Central memory CD8-positive, alpha-beta T cell (primary cell): Measurements from ENCODE around the gene ATG2A.

Source experiments
- ATAC-seq: fragments of 150-1000 bp; cut with Tn5 transposase; replicated peaks from 2 replicates; pipeline ENCODE4 v1.10.0; 2022; ENCODE audit warnings: mild to moderate bottlenecking, moderate FRiP score, moderate number of reproducible peaks; ENCODE audit not compliant: poor library complexity, severe bottlenecking; ENCODE audit errors: extremely low read depth
- DNase-seq, 2 donors: peaks; one replicate each; pipeline ENCODE4 v3.0.0; 2021; ENCODE audit warnings: low spot score in 2 of 2
- H3K27ac Mint-ChIP-seq: one replicate; pipeline ENCODE4 v1.8.0; 2022; ENCODE audit warnings: low read depth, mild to moderate bottlenecking, moderate library complexity, mixed read lengths
- H3K27me3 Mint-ChIP-seq: one replicate; pipeline ENCODE4 v1.8.0; 2022; ENCODE audit warnings: mixed read lengths
- H3K36me3 Mint-ChIP-seq: one replicate; pipeline ENCODE4 v1.8.0; 2022; ENCODE audit warnings: mild to moderate bottlenecking, moderate library complexity, mixed read lengths; ENCODE audit not compliant: insufficient read depth
- H3K4me1 Mint-ChIP-seq: one replicate; pipeline ENCODE4 v1.8.0; 2022; ENCODE audit warnings: mixed read lengths
- H3K4me3 Mint-ChIP-seq: one replicate; pipeline ENCODE4 v1.8.0; 2022; ENCODE audit warnings: mild to moderate bottlenecking, moderate library complexity, mixed read lengths
- H3K9me3 Mint-ChIP-seq: one replicate; pipeline ENCODE4 v1.8.0; 2022; ENCODE audit warnings: mixed read lengths

The ATG2A gene

DNA sequence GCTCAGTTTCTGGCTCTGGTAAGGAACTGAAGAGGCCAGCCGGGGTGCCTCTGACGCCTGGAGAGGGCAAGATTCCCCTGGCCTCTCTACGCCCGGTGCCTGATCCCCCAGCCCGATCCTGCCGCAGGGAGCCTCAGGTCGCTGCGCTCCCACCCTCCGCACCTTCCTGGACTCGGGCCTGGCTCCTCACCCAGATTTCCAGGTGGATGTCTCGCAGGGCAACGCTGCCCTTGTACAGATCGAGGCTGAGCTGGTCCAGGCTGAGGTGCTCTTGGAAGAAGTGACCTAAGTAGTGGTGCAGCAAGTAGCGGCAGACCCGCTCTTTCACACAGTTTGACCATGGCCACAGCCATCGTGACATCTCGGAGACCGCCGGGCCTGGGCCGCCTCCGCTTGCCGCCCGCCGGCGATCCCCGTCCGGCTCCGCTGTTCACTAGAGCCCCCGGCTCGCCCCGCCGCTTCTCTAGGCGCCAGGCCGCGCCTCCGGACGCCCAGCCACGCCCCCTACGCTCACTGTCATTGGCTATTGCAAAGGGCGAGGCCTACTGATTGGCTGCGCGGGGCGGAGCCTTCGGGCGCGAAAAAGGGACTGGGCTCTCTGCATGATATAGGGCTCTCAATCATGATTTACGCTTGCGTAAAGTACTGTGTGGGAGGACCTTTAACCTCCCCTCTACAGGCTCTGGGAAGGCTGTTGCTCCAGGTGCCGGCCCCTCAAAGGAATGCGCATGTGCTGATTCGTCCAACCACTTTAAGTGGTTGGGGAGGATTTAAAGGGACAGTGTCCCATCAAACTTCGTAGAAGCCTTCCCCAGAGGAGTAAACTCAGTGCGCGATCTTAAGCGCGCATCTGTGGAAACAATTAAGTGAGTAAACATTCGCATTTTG lies at the start of gene ATG2A:
TSS of gene ATG2A (minus strand) at position 435 of the 888 bp plus-strand sequence. CDS start at position 361, 74 bp downstream.
- Mint-ChIP-seq H3K4me1 (peaks cover 23% of the 10 kb centered on the region), H3K9me3 (no peaks in the 10 kb centered on the region), H3K4me3 (peak within 1 kb of the TSS; percentile 91), H3K36me3 (peaks cover 28% of the 10 kb centered on the region), H3K27ac (peak within 1 kb of the TSS; percentile 93), H3K27me3 (no peaks in the 10 kb centered on the region)
- DNase-seq (peak; percentile 98 to 99), ATAC-seq (peak; percentile 94)

DNA sequence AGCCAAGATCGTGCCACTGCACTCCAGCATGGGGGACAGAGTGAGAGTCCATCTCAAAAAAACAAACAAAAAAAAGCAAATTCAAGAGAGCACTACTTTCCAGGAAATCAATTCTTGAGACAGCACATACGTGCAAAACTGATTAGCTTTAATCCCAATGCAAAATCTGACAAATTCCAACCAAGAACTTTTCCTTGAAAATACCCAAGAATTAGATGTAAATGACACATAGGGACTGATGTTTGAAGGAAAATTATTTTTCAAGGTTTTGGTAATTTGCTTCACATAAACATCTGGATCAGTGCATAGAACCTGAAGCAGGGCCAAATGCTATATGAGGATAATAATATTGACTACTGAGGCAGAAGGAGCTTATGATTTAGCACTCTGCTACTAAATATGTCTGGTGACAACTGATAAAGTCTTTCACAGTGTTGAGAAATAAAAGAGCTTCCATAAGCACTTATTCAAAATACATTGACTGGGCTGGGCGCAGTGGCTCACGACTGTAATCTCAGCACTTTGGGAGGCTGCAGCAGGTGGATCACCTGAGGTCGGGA lies 46.1 kb upstream of the ATG2A start:
- H3K27me3 Mint-ChIP-seq: peaks cover 12% of the 10 kb centered on the region

DNA sequence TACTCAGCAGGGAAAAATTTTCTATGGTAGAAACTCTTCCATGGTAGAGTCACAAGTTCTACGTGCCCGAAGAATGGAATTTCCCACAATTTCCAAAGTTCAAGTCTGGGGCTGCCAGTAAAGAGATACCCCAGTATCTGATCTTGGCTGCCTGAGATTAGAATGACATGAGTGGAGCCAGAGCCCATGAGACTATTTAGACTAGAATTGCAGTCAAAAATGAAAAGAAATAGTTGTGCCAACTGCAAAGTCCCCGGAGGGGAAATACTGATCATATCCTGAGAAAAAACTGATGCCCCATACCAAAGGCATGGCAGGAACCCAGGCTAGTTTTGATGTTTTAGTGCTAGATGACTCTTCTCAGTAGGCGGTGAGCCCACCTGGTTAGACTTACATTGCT lies 43.7 kb upstream of the ATG2A start:
- ATAC-seq: no peak
- no peak overlapping the region for H3K4me3 Mint-ChIP-seq
- no peaks in the 10 kb centered on the region for H3K4me1 Mint-ChIP-seq
- no peaks in the 10 kb centered on the region for H3K9me3 Mint-ChIP-seq
- no peak overlapping the region for H3K27ac Mint-ChIP-seq
- DNase-seq: no peak
- H3K27me3 Mint-ChIP-seq: peaks cover 21% of the 10 kb centered on the region
- no peaks in the 10 kb centered on the region for H3K36me3 Mint-ChIP-seq

More for the DNA sequence above, 46.1 kb upstream of the ATG2A start:
- DNase-seq: no peak
- Mint-ChIP-seq H3K36me3 (no peaks in the 10 kb centered on the region), H3K9me3 (no peaks in the 10 kb centered on the region), H3K4me3 (no peak overlapping the region), H3K4me1 (no peaks in the 10 kb centered on the region), H3K27ac (no peak overlapping the region)
- no peak for ATAC-seq

DNA sequence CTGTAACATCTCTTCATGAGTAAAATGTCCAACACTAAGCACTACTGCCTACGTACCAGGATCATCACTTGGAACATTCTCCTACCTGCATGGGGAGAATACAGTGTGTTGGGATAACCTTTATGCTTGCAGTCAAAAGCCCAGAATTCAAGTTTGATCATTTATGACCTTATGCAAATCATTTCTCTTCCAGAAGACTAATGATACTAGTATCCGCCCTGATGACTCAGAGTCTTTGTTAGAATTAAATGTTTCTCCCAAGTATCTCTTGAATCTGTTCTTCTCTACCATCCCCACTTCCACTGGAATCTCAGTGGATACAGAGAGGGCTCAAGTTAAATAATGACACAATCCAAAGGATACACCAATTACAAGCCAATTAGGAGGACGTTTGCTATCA lies 42.5 kb upstream of the ATG2A start:
- Mint-ChIP-seq H3K4me1 (no peaks in the 10 kb centered on the region), H3K27me3 (peaks cover 21% of the 10 kb centered on the region), H3K36me3 (no peaks in the 10 kb centered on the region), H3K4me3 (no peak overlapping the region), H3K9me3 (no peaks in the 10 kb centered on the region), H3K27ac (no peak overlapping the region)
- ATAC-seq (no peak), DNase-seq (no peak)

DNA sequence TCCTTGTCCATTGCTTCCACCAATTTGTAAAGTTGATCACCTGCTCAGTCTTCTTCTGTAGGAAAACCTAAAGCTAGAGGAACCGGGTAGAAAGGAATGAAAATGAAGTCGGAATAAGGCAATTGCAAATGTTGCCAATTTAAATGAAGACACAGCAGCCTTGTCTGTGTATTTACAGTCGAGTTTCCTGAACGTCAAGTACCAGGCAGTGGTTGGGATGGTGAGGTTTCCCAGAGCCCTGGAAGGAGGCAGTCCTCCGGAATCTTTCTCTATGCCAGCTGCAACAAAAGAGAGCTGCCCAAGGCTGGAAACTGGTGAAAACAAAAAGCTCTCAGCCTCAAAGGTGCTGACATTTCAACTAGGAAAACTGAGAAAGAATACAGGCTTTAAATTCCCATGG lies 37.2 kb upstream of the ATG2A start:
- ATAC-seq: no peak
- H3K4me3 Mint-ChIP-seq: no peak overlapping the region
- peaks cover 2% of the 10 kb centered on the region for H3K36me3 Mint-ChIP-seq
- H3K9me3 Mint-ChIP-seq: no peaks in the 10 kb centered on the region
- DNase-seq: no peak
- H3K4me1 Mint-ChIP-seq: no peaks in the 10 kb centered on the region
- peaks cover 33% of the 10 kb centered on the region for H3K27me3 Mint-ChIP-seq
- no peak overlapping the region for H3K27ac Mint-ChIP-seq

DNA sequence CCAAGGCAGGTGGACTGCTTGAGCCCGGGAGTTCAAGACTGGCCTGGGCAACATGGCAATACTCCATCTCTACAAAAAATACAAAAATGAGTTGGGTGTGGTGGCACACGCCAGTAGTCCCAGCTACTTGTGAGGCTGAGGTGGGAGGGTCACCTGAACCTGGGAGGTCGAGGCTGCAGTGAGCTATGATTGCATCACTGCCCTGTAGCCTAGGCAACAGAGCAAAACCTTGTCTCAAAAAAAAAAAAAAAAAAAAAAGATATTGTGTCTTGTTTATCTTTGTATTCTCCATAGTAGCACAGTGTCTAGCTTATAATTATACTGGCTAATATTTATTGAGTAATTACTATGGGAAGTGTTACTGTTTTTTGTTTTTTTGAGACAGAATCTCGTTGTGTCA lies 34.5 kb upstream of the ATG2A start:
- Mint-ChIP-seq H3K36me3 (peaks cover 2% of the 10 kb centered on the region), H3K27me3 (peaks cover 24% of the 10 kb centered on the region), H3K4me1 (no peaks in the 10 kb centered on the region), H3K4me3 (no peak overlapping the region), H3K27ac (no peak overlapping the region), H3K9me3 (no peaks in the 10 kb centered on the region)
- ATAC-seq (no peak), DNase-seq (no peak)

DNA sequence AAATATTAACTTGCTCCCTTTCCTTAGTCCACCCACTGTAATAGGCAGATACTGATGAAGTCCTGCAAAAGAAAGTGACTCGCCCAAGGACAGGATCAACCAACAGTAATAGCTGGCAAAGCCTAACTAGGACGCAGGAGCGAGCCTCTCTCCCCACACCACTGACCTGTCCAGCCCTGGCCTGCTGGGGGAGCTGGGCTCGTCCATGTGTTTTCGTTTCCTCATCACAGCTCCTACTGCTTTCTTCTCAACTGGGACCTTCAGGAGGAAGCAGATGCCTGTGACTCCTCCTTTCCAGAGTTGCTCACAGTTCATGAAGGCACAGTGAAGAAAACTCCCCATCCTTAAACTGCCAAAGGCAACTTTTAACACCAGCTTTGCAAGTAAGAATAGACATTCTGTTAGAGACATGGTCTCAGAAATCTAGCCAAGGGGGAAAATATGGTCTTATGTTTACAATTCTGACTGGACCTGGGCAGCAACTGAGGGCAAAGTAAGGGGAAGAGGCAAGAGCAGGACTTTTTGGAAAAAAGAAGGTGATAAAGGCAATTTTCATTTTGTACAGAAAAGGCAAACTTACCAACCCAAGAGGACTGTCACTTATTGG lies 30.3 kb upstream of the ATG2A start:
- no peak for DNase-seq

DNA sequence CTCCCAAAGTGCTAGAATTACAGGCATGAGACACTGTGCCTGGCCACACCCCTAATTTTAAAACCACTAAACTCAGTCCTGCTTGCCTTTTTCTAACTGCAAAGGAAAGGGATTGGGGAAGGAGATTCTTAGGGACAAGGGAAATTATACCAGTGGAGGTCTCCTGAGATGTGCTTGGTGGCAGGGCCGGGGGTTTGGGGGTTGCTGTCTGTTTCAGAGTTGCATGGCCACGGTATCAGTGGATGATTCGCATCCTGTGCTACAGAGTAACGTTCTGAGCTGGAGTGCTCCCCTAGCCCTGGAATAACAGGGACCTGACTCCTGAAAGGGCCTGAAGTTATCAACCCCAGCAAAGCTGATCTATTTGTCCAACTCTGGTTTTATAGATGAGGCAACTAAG lies 19.5 kb upstream of the ATG2A start:
- ATAC-seq (no peak), DNase-seq (no peak)
- Mint-ChIP-seq H3K4me1 (no peaks in the 10 kb centered on the region), H3K36me3 (peaks cover 5% of the 10 kb centered on the region), H3K4me3 (no peak overlapping the region), H3K27ac (no peak overlapping the region), H3K27me3 (no peaks in the 10 kb centered on the region), H3K9me3 (no peaks in the 10 kb centered on the region)

More for the DNA sequence above, 30.3 kb upstream of the ATG2A start:
- no peak overlapping the region for H3K4me3 Mint-ChIP-seq
- no peak for ATAC-seq
- no peak overlapping the region for H3K27ac Mint-ChIP-seq
- peaks cover 39% of the 10 kb centered on the region for H3K27me3 Mint-ChIP-seq
- peaks cover 2% of the 10 kb centered on the region for H3K36me3 Mint-ChIP-seq
- no peaks in the 10 kb centered on the region for H3K4me1 Mint-ChIP-seq
- H3K9me3 Mint-ChIP-seq: no peaks in the 10 kb centered on the region

DNA sequence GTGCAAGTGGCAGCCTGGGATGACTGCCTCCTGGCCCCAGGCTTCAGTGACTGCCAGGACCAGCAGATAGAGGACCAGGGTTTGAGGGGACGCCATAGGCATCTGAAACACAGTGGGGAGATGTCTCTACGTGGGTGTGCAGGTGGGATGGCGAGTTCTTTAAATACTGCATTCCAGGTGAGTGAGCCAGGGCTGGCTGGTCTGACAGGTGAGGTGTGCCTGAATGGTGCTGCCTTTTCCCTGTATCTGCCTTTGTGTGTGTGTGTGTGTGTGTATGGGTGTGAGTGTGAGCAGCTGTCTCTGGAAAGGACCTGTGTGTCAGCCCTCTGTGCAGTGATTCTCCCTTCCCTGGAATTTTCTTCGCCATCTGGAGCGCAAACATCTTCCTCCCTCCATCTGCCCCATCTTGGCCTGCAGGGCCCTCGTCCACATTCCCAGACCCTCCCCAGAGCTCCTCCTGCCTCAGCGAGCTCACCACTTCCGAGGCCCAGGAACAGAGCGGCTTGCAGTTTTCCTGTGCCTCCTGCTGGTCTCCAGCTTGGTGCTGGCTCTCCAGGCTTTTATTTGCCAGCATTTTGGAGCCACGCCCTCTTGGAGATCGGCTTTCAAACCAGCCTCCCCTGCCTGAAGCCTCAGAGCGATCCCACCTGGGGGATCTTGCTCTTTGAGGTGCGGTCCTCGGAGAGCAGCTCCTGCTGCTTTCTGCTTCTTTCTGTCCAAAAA lies 18.5 kb upstream of the ATG2A start, which contains the start of gene GPHA2:
TSS of gene GPHA2 (minus strand) at position 535 of the 723 bp plus-strand sequence. CDS start at position 102, 433 bp downstream.
- H3K36me3 Mint-ChIP-seq: peaks cover 5% of the 10 kb centered on the region
- ATAC-seq: no peak
- no peaks in the 10 kb centered on the region for H3K27me3 Mint-ChIP-seq
- no peak within 1 kb of the TSS for H3K27ac Mint-ChIP-seq
- H3K9me3 Mint-ChIP-seq: no peaks in the 10 kb centered on the region
- H3K4me3 Mint-ChIP-seq: no peak within 1 kb of the TSS
- H3K4me1 Mint-ChIP-seq: no peaks in the 10 kb centered on the region
- no peak for DNase-seq

DNA sequence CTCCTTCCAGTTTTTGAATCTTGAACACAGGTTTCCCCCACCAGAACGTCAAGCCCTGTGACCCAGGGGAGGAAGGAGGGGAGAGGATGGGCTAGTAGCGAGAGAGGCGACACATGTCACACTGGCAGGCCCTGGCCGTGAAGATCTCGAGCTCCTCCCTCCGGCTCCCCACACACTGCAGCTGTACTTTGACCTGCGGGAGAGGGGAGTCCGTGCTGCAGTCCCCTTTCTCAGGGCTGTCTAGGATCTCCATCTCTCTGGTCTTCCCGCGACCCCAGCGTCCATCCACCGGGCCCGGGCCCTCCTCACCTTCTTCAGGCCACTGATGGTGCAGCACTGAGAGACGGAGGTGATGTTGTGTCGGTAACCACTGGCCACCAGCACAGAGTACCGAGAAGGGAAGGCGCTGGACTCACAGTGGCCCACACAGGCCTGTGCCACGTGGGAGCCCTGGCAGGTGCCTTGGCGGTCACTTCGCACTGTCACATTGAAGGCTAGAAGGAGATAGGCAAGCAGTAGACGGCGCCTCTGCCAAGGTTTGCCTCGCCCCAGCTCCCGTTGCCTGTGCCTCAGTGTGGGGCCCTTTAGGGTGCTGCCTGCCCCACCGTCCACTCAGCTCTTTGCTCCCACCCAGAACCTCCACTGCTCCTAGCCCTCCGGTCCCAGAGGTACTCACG lies 17.8 kb upstream of the ATG2A start:
- Mint-ChIP-seq H3K27me3 (no peaks in the 10 kb centered on the region), H3K36me3 (peaks cover 7% of the 10 kb centered on the region), H3K4me3 (no peak overlapping the region), H3K27ac (no peak overlapping the region), H3K4me1 (no peaks in the 10 kb centered on the region), H3K9me3 (no peaks in the 10 kb centered on the region)
- DNase-seq (no peak), ATAC-seq (no peak)

DNA sequence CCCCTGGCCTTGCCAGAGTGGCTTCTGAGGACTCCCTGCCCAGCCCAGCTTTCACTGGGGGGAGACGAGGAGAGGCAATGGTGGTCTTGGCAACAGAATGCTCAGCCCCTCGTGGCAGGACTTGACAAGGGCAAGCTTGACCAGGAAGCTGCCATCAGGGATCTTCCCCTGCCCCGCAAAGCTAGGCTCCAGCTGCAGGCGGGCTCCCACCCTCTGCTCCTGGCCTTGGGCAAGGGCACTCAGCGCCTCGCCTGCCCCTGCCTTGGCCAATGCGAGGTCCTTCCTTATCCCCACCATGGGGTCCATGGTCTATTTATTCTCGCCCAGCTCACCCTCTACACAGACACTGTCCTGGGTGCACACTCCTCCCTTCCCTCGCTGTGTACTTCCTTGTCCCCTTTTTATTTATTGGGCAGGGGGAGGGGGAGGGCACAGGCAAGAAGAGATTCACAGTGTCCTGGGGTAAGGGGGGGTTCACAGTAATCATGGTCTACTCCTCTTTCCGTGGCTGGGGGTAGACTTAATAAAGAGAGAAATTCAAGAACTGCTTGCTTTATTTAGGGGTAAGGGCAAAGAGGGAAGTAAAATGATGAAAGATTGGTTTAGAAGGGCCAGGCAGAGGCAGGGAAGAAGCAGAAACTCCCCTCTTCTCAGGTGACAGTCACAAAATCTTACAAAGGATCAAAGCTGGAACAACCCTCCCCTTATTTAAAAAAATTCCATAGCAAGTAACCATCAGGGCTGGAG lies 17.1 kb upstream of the ATG2A start:
- Mint-ChIP-seq H3K9me3 (no peaks in the 10 kb centered on the region), H3K36me3 (peaks cover 12% of the 10 kb centered on the region), H3K4me3 (no peak overlapping the region), H3K27ac (no peak overlapping the region), H3K4me1 (no peaks in the 10 kb centered on the region), H3K27me3 (no peaks in the 10 kb centered on the region)
- ATAC-seq (no peak), DNase-seq (no peak)
